ENCODE results near the gene C11orf21.

C11orf21 gene

DNA sequence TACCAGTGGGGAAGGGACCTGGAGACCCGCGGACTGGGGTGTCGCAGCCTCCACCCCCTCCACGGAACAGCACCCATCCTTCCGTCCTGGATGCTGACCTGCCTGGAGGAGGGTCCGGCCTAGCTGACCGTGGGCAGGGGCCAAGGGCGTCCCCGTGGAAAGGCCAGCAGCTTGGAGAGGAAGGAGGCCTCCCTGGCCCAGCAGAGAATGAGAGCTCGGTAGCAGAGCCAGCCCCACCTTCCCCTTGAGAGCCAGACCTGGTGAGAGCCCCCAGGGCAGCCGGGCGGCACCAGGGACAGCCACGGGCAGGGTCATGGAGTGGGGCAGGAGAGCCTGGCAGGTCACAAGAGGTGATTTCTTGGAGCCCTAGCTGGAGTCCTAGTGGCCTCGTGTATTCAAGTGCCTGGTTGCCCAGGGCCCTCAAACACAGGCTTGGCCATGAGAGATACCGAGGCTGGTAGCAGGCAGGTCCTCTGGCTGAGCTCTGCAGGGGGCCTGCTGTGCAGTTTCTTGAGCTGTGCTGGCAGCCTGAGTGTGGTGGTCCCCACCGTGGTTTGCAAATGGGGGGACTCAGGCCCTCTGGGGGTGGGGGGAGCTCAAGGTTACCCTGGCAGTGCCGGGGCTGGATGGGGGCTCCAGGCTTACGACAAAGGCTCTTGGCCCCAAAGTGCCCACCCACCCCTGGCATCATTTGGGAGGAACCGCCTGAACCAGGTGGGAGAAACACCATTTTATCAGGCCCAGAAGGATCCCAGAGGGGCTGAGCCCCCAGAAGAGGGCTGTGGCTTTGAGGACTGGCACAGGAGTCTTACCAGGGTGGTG, 7.7 kb upstream of the C11orf21 start:
- TF ChIP-seq CTCF (IDR thresholded peaks at IDR 0.05; ENCODE audit: borderline replicate concordance, control extremely low read depth, extremely low read depth, insufficient read depth, missing control alignments) = no peak
- in situ Hi-C loops (cut with MboI; ENCODE audit: low sequenced_read_pairs, unreplicated experiment) = loop anchor here (10.0 kb wide), 1 partner anchor 105 kb away; no protein-coding TSS in a partner anchor
- no peak for DNase-seq (ENCODE audit: low spot score)

DNA sequence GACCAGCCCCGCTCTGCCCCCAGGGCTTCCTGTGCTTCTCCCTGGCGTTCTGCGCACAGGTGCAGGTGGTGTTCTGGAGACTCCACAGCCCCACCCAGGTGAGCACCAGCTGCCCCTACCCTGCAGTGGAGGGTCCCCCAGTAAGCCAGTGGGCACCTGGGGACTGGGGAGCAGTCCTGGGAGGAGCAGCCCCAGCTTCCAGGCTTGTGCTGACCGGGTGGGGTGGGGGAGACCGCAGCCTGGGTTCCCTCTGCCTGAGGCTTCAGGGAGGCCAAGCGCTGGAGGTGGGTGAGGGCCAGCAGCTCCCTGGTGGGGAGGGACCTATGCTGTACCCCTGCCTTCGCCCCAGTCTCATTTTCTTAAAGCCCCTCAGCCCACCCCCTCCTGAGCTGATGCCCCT, 7.0 kb upstream of the C11orf21 start:
- in situ Hi-C loops (cut with MboI; ENCODE audit: low sequenced_read_pairs, unreplicated experiment) = no loop called here
- TF ChIP-seq CTCF (IDR thresholded peaks at IDR 0.05; ENCODE audit: borderline replicate concordance, control extremely low read depth, extremely low read depth, insufficient read depth, missing control alignments) = no peak
- DNase-seq (ENCODE audit: low spot score) = no peak

GRCh38 chr11:2307501-2308331, 6.0 kb upstream of the C11orf21 start:
- in situ Hi-C loops (cut with MboI; ENCODE audit: low sequenced_read_pairs, unreplicated experiment) = no loop called here
- no peak for DNase-seq (ENCODE audit: low spot score)
- no peak for TF ChIP-seq CTCF (IDR thresholded peaks at IDR 0.05; ENCODE audit: borderline replicate concordance, control extremely low read depth, extremely low read depth, insufficient read depth, missing control alignments)

DNA sequence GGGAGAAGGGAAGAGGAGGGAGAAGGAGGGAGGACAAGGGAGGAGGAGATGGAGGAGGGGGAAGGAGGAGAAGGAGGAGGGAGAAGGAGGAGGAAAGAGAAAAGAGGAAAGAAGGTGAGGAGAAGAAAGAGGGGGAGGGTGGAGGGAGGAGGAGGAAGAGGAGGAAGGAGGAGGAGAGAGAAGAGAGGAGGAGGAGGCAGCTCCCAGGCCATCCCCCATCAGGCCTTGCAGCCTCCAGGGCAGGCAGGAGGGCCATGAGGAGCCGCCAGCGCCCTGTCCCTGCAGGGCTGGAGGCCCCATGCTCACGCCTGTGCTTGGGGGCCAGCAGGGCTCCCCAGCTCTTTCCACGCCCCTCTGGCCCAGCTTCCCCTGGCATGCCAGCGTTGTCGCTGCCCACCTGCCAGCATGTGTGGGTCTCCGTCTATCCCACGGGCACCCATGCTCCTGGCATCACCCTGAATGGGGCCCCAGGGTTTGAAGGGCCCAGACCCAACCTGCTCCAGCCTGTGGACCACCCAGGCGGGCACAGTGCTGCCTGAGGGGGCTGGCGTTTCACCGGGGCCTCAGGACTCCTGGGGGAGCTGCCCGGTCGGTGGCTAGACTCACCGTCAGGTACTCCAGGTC, 5.3 kb upstream of the C11orf21 start:
- in situ Hi-C loops (cut with MboI; ENCODE audit: low sequenced_read_pairs, unreplicated experiment) = no loop called here

GRCh38 chr11:2306452-2306823, 4.7 kb upstream of the C11orf21 start:
- DNase-seq (ENCODE audit: low spot score) = no peak
- TF ChIP-seq CTCF (IDR thresholded peaks at IDR 0.05; ENCODE audit: borderline replicate concordance, control extremely low read depth, extremely low read depth, insufficient read depth, missing control alignments) = no peak
- in situ Hi-C loops (cut with MboI; ENCODE audit: low sequenced_read_pairs, unreplicated experiment) = no loop called here

More for the DNA sequence above, 5.3 kb upstream of the C11orf21 start:
- no peak for DNase-seq (ENCODE audit: low spot score)
- no peak for TF ChIP-seq CTCF (IDR thresholded peaks at IDR 0.05; ENCODE audit: borderline replicate concordance, control extremely low read depth, extremely low read depth, insufficient read depth, missing control alignments)

DNA sequence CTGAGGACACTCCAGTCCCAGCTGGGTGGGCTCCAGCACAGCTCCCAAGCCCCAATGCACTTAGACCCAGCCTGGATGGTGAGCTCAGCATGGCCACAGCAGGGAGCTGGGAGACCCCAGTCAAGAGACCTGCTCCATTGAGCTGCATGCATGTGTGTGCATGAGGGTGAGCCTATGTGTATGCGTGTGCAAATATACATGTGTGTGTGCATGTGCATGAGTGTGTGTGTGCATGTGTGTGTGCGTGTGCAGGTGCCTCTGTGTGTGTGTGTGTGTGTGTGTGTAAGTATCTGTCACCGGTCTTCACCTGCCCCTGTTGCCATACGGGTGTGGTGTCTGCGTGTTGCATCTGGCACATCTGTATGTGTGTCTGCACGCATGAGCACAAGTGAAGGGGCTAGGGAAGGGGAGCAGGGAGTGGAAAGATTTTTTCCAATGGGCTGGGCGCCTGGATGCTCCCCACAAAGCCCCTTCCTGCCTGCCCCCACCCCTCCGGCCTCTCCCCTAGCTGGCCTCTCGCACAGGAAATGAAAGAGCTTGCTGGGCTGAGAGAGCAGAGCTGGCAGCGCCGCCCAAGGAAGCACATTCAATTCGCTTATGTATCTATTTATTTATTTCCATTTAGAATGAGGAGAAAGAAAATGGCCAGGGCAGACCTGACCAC, 4.2 kb upstream of the C11orf21 start:
- in situ Hi-C loops (cut with MboI; ENCODE audit: low sequenced_read_pairs, unreplicated experiment) = no loop called here
- no peak for TF ChIP-seq CTCF (IDR thresholded peaks at IDR 0.05; ENCODE audit: borderline replicate concordance, control extremely low read depth, extremely low read depth, insufficient read depth, missing control alignments)
- no peak for DNase-seq (ENCODE audit: low spot score)
